ENCODE measurements around the gene PSMD4.

The PSMD4 gene

DNA sequence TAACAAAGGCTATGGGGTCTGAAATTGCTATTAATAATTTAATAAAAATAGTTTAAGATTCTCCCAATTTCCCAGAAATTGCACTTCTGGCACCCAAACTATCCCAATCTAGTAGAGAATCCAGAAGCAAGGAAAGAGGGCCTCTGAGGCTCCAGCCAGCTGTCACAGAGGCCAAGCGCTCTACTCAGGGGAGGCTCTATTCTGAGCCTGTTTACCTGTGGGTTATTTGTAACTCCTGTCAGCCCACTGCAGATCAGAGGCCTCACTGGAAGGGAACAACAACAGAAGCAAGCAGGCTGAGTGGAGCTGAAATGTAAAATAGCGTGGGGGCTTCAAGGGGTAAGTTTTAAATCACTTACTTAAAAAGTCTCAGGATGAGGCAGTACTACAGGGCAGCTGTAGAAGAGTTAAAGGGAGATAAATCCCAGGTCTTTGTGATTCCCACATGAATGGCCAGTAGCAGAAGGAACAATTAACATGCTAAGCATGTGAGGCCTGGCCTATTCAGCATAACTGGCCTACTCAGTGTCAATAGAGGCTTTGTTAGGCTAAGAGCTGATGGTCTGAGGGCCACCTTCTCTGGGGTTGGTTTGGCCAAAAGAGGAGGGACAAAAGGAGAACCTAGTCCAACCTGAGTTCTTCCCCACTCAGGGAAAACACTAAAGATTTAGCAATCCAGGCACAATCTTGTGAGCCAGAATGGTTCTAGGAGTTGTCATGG is 40.4 kb downstream of the PSMD4 start:
- DNase-seq = peak in 28 of 51 donors; percentile 13 to 76 (median 36)

- no peak for DNase-seq
These were observed 55.3 kb downstream of the PSMD4 start for GRCh38 chr1:151309811-151310323.

DNA sequence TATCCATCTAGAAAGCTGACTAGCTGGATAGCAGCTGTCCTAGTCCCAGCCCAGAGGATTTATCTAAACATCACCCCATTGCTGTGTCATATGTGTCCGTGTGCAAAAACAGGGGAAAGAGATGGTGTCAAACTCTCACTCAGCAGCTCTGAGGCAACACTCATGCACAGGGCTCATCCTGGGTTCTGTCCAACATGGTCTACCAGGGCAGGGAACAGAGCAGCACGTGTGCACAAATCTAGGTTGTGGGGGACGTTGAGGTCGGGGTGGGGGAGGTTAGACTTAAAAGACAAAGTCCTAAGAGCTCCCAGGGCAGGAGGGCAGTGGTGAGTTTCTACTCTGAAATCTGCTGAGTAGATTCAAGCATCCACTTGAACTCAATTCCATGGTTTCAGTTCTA is 56.5 kb downstream of the PSMD4 start:
- no peak for DNase-seq

DNA sequence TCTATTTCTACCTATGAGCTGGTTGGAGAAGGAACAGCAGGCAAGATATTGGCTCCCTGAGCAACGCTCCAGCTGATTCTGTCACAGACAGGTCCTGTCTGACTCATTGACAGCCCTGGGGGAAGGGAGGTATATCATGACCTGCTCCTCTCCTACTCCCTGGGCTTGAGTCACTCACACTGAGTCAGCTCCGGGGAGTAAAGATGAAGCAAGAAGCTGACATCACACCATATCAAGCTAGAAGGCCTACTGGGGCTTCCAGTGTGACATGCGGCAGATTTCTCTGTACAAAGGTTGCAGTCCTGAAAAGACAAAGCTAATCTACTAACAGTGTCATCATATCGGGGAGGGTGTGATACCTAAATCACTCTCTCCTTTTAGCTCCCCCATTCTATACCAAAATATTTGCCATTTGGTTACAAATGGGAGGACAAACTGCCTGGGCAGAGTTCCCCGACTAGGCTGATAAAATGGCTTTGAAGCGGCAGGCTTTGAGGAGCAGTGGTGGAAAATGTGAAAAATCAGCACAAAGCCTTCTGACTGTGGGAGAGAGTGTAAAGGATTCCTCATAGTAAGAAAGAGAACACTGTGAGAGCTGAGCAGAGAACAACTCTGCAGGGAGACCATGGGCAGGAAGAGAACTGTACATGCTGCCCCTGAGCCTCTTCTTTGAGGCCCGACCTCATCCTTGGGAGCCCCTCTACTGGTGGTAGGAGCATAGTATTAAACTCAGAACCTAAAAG is 57.2 kb downstream of the PSMD4 start:
- DNase-seq = peak in 20 of 51 donors; percentile 8 to 86 (median 40)

DNA sequence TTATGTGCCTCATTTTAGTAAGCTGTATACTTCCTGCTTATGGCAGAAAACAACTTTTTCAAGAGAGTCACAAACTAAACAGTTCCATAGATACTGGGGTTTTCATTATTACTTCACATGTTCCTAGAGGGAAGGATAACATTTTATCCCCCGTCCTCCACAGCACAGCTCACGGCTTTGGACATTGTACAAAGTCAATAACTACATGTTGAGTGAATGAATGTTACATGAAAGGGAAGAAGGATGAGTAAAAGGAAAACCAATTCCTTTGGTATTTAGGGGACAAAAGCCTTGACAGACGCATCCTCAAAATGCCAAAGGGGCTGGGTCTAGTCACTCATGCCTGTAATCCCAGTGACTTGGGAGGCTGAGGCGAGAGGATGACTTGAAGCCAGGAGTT is 57.9 kb downstream of the PSMD4 start:
- DNase-seq = no peak

DNA sequence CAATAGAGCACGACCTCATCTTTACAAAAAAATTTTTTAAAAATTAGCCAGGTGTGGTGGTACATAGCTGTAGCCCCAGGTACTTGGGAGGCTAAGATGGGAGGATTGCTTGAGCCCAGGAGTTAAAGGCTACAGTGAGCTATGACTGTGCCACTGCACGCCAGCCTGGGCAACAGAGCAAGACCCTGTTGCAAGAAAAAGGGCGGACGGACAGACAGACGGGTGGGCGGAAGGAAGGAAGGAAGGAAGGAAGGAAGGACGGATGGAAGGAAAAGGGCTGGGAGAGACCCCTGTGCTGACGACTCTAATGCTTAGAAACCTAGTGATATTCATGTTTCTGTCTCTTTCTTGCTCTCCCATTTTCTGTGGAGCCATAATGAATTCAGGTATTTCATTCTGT is 58.3 kb downstream of the PSMD4 start:
- no peak for DNase-seq

- DNase-seq = peak in 3 of 51 donors; percentile 5 to 34 (median 12)
These were observed 59.0 kb downstream of the PSMD4 start for GRCh38 chr1:151313501-151313900.

DNA sequence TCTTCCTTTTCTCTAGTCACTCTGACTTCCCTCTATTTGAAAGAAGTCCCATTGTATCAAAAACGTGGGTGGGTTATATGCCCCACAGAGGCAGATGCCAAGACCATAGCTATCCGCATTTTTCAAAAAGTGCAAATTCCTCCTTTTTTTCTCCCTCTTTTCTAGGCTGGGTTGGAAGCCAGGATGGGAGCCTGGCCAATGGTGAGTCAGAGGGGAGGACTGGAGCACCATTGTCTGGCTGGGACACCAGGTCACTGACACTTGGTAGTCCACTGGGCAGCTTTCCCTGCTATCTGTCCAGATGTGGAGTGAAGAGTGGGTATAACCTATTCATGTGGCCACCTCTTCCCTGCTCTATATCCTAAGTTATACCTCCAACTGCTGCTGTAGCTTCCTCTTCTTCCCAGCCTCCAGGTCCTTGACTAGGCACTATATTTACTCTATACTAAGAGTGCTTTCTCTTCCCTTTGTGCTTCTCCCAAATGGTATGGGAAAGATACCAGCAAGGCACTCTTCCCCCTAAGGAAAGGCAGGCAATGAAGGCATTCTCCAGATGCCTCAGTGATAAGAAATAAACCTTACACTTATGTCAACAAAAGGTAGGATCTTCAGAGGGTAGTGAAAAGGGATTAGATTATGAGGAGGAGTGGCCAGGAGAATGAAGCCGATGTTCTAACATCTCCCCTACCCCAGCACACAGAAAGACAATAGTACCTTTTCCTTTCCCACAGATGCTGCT is 59.8 kb downstream of the PSMD4 start:
- DNase-seq = peak in 49 of 51 donors; percentile 13 to 94 (median 77)

GRCh38 chr1:151315565-151316235 is 61.2 kb downstream of the PSMD4 start:
- DNase-seq = no peak

Data from hypothalamus (tissue), 51 donors.